Suprapubic skin (tissue), 4 donors: ENCODE results near the gene GGNBP2. TPM values are rescaled to one million over a fixed set of nuclear protein-coding genes. Genes with fewer than 3 reads are reported as not detected.

Experiments used
- DNase-seq, 2 donors: peaks; one replicate each; pipeline ENCODE4 v3.0.0-alpha.2; 2019; ENCODE audit warnings: low spot score in 2 of 2
- H3K27ac ChIP-seq: fragments of 200-600 bp; sonication (generic); one replicate; pipeline ENCODE4 v1.5.1; 2019
- H3K27me3 ChIP-seq: fragments of 200-600 bp; sonication (generic); one replicate; pipeline ENCODE4 v1.5.1; 2019
- H3K36me3 ChIP-seq: fragments of 200-600 bp; sonication (generic); one replicate; pipeline ENCODE4 v1.5.1; 2019
- H3K4me1 ChIP-seq: fragments of 200-600 bp; sonication (generic); one replicate; pipeline ENCODE4 v1.5.1; 2019
- H3K4me3 ChIP-seq: fragments of 200-600 bp; sonication (generic); one replicate; pipeline ENCODE4 v1.5.1; 2019; ENCODE audit warnings: mild to moderate bottlenecking
- H3K9me3 ChIP-seq: fragments of 200-600 bp; sonication (generic); one replicate; pipeline ENCODE4 v1.5.1; 2019
- EP300 ChIP-seq: sonication (generic); formaldehyde crosslinking; IDR thresholded peaks from one replicate; pipeline ENCODE4 v1.6.1; 2017; ENCODE audit warnings: antibody characterized with exemption
- POLR2A ChIP-seq, 2 donors: fragments of 450-650 bp; IDR thresholded peaks; one replicate each; pipeline ENCODE4 v1.6.1; 2017; ENCODE audit warnings: antibody characterized with exemption in 2 of 2, mild to moderate bottlenecking in 2 of 2, moderate library complexity in 2 of 2
- POLR2AphosphoS5 ChIP-seq, 3 donors: sonication (generic); formaldehyde crosslinking; IDR thresholded peaks; one replicate each; pipeline ENCODE4 v1.6.1; 2017; ENCODE audit warnings: antibody characterized with exemption in 3 of 3
- WGBS: methylation state at CpG from one replicate; pipeline ENCODE4 v1.1.5; 2018; 5-methylcytosine and 5-hydroxymethylcytosine counted together
- total RNA-seq, 4 donors: library from RNA; depleted of rRNA; stranded (reverse); fragments of >200 nt; gene quantifications; one replicate each; pipeline ENCODE4 v1.1.0, GENCODE V29; 2016
- TF ChIP-seq, protein P1 (sequence below), 2 donors: fragments of 200-600 bp in 1 of 2; fragments of 450-650 bp in 1 of 2; sonication (generic) in 1 of 2; IDR thresholded peaks; one replicate each; pipeline ENCODE4 v1.5.1; 2016 to 2019; ENCODE audit warnings: antibody characterized with exemption in 2 of 2, mild to moderate bottlenecking in 1 of 2, moderate library complexity in 1 of 2

Gene GGNBP2
- total RNA-seq, 4 donors from 2014 or later: 49.4 to 84.1 (median 57.1) TPM

- TF ChIP-seq POLR2A (IDR thresholded peaks at IDR 0.05) (no peak), EP300 (no peak), POLR2AphosphoS5 (IDR thresholded peaks at IDR 0.05) (no peak)
- TF ChIP-seq, protein P1, sequence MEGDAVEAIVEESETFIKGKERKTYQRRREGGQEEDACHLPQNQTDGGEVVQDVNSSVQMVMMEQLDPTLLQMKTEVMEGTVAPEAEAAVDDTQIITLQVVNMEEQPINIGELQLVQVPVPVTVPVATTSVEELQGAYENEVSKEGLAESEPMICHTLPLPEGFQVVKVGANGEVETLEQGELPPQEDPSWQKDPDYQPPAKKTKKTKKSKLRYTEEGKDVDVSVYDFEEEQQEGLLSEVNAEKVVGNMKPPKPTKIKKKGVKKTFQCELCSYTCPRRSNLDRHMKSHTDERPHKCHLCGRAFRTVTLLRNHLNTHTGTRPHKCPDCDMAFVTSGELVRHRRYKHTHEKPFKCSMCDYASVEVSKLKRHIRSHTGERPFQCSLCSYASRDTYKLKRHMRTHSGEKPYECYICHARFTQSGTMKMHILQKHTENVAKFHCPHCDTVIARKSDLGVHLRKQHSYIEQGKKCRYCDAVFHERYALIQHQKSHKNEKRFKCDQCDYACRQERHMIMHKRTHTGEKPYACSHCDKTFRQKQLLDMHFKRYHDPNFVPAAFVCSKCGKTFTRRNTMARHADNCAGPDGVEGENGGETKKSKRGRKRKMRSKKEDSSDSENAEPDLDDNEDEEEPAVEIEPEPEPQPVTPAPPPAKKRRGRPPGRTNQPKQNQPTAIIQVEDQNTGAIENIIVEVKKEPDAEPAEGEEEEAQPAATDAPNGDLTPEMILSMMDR (IDR thresholded peaks at IDR 0.05): no peak
- H3K4me3 ChIP-seq: peak overlapping the region; percentile 83
Observed at GRCh38 chr17:36592716-36593321, 48.1 kb downstream of the GGNBP2 start.

DNA sequence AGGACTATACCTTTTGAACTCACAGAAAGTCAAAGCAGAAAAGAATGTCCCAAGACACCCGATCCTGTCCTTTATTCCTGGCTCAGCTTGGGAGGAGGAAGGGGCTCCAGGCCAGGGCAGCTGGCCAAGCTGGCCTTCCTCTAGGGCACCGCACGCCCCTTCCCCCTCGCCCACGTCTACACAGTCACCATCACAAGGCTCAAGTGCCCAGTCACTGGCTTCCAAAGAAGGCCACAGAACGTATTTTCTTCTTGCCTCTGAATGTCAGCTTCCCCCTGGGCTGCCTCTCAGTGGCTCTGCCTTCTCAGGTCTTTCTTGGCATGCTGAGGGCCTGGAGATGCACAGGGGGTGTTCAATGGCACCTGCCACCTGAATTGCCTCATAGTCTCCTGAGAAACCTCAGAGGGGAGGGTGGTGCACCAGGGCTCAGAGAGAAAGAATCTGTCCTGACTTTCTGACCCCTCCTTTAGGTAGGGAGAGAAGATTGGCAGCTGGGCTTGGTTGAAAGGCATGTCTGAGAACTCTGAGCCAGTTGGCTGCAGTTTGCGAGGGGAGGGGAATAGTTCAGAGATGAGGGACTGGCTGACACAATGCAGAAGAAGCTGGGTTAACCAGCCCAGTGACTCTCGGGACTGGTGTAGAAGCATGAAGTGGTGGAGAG lies 49.1 kb downstream of the GGNBP2 start:
- Histone ChIP-seq H3K4me1 (peaks cover 39% of the 10 kb centered on the region), H3K27me3 (no peaks in the 10 kb centered on the region), H3K4me3 (no peak overlapping the region), H3K36me3 (peaks cover 14% of the 10 kb centered on the region), H3K9me3 (no peaks in the 10 kb centered on the region), H3K27ac (no peak overlapping the region)
- TF ChIP-seq EP300 (no peak), POLR2AphosphoS5 (IDR thresholded peaks at IDR 0.05) (no peak), POLR2A (IDR thresholded peaks at IDR 0.05) (no peak)
- TF ChIP-seq, protein P1 (IDR thresholded peaks at IDR 0.05): no peak
- WGBS: 51% methylated on average over 8 of the region's 8 CpGs
- DNase-seq: peak in 1 of 2 donors; percentile 71

More at GRCh38 chr17:36592716-36593321, 48.1 kb downstream of the GGNBP2 start:
- DNase-seq: peak in 1 of 2 donors; percentile 34
- no peaks in the 10 kb centered on the region for H3K27me3 ChIP-seq
- 53% methylated on average over 4 of the region's 4 CpGs for WGBS
- H3K4me1 ChIP-seq: peaks cover 39% of the 10 kb centered on the region
- H3K27ac ChIP-seq: no peak overlapping the region
- no peaks in the 10 kb centered on the region for H3K9me3 ChIP-seq
- H3K36me3 ChIP-seq: peaks cover 23% of the 10 kb centered on the region

DNA sequence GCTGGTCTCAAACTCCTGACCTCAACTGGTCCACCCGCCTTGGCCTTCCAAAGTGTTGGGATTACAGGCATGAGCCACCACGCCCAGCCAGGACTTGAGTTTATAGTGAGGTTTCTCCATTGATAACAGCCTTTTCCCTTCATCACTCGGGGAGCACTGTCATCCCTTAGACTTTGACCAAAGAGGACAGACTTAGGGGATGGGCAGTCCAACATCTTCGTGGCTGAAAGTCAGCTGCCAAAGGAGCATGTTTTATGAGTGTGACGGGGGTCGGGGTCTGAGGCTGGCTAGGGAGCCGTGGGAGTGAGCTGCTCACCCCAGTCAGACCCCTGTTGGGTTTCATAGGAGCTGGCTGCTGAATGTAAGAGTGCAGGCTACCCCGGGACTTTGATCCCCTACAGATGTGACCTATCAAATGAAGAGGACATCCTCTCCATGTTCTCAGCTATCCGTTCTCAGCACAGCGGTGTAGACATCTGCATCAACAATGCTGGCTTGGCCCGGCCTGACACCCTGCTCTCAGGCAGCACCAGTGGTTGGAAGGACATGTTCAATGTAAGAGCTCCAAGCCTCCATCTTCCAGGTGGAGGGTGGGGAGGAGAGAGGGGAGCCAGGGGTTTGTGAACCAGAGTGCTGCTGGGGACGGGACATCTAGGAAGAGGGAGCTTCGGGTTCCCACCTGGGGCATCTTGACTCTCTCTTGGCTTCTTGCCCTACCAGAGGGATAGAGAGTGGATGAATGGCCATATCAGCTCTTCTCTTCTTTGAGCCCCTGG lies 50.1 kb downstream of the GGNBP2 start:
- 70% methylated on average over 13 of the region's 13 CpGs for WGBS
- Histone ChIP-seq H3K4me1 (peaks cover 37% of the 10 kb centered on the region), H3K27ac (no peak overlapping the region), H3K9me3 (no peaks in the 10 kb centered on the region), H3K36me3 (peaks cover 4% of the 10 kb centered on the region), H3K4me3 (no peak overlapping the region), H3K27me3 (no peaks in the 10 kb centered on the region)
- TF ChIP-seq POLR2AphosphoS5 (IDR thresholded peaks at IDR 0.05): no peak
- TF ChIP-seq, protein P1 (IDR thresholded peaks at IDR 0.05): no peak
- no peak for TF ChIP-seq EP300
- no peak for TF ChIP-seq POLR2A (IDR thresholded peaks at IDR 0.05)
- peak in 1 of 2 donors; percentile 71 for DNase-seq

GRCh38 chr17:36597226-36597625 lies 52.5 kb downstream of the GGNBP2 start:
- H3K9me3 ChIP-seq: no peaks in the 10 kb centered on the region
- no peaks in the 10 kb centered on the region for H3K36me3 ChIP-seq
- H3K4me3 ChIP-seq: no peak overlapping the region
- H3K27me3 ChIP-seq: no peaks in the 10 kb centered on the region
- peak in 1 of 2 donors; percentile 50 for DNase-seq
- peaks cover 31% of the 10 kb centered on the region for H3K4me1 ChIP-seq
- no peak for TF ChIP-seq POLR2A (IDR thresholded peaks at IDR 0.05)
- 75% methylated on average over 6 of the region's 6 CpGs for WGBS
- H3K27ac ChIP-seq: no peak overlapping the region

GRCh38 chr17:36597866-36598777 lies 53.4 kb downstream of the GGNBP2 start:
- no peaks in the 10 kb centered on the region for H3K36me3 ChIP-seq
- no peak overlapping the region for H3K4me3 ChIP-seq
- TF ChIP-seq POLR2A (IDR thresholded peaks at IDR 0.05) (no peak), POLR2AphosphoS5 (IDR thresholded peaks at IDR 0.05) (no peak), EP300 (no peak)
- TF ChIP-seq, protein P1 (IDR thresholded peaks at IDR 0.05): no peak
- no peaks in the 10 kb centered on the region for H3K27me3 ChIP-seq
- 88% methylated on average over 11 of the region's 11 CpGs for WGBS
- H3K4me1 ChIP-seq: peaks cover 31% of the 10 kb centered on the region
- peak in 1 of 2 donors; percentile 59 for DNase-seq
- H3K27ac ChIP-seq: no peak overlapping the region
- no peaks in the 10 kb centered on the region for H3K9me3 ChIP-seq
